ENCODE results near the gene PDE1A. TPM values are rescaled to one million over a fixed set of nuclear protein-coding genes. Genes with fewer than 3 reads are reported as not detected.

The PDE1A gene
- total and polyA plus RNA-seq, 7 donors = 0.92 to 4.2 (median 1.8) TPM

GRCh38 chr2:182321096-182321495 is 105.7 kb downstream of the PDE1A start:
- H3K4me1 ChIP-seq = no peaks in the 10 kb centered on the region
- H3K9me3 ChIP-seq = no peaks in the 10 kb centered on the region
- 18 to 26% (median 23%) methylated on average over 1 of the region's 1 CpG for WGBS, 3 donors
- H3K4me3 ChIP-seq = no peak overlapping the region
- ATAC-seq (no peak), DNase-seq (no peak)
- intact Hi-C loops (cut with DNase I) = no loop called here
- H3K36me3 ChIP-seq (ENCODE audit: insufficient read depth in 1 of 2, low read depth in 1 of 2) = no peaks in the 10 kb centered on the region
- TF ChIP-seq, protein P1, sequence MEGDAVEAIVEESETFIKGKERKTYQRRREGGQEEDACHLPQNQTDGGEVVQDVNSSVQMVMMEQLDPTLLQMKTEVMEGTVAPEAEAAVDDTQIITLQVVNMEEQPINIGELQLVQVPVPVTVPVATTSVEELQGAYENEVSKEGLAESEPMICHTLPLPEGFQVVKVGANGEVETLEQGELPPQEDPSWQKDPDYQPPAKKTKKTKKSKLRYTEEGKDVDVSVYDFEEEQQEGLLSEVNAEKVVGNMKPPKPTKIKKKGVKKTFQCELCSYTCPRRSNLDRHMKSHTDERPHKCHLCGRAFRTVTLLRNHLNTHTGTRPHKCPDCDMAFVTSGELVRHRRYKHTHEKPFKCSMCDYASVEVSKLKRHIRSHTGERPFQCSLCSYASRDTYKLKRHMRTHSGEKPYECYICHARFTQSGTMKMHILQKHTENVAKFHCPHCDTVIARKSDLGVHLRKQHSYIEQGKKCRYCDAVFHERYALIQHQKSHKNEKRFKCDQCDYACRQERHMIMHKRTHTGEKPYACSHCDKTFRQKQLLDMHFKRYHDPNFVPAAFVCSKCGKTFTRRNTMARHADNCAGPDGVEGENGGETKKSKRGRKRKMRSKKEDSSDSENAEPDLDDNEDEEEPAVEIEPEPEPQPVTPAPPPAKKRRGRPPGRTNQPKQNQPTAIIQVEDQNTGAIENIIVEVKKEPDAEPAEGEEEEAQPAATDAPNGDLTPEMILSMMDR (IDR thresholded peaks at IDR 0.05) = no peak
- no peak overlapping the region for H3K27ac ChIP-seq
- H3K27me3 ChIP-seq (ENCODE audit: insufficient read depth in 3 of 3, low read length in 2 of 3) = no peaks in the 10 kb centered on the region

GRCh38 chr2:182319556-182320505 is 107.0 kb downstream of the PDE1A start:
- intact Hi-C loops (cut with DNase I) = no loop called here
- TF ChIP-seq, protein P1 (IDR thresholded peaks at IDR 0.05) = no peak
- no peak overlapping the region for H3K4me3 ChIP-seq
- 58 to 73% (median 60%) methylated on average over 4 of the region's 4 CpGs for WGBS, 3 donors
- H3K27me3 ChIP-seq (ENCODE audit: insufficient read depth in 3 of 3, low read length in 2 of 3) = no peaks in the 10 kb centered on the region
- H3K9me3 ChIP-seq = no peaks in the 10 kb centered on the region
- ATAC-seq = no peak
- no peak for DNase-seq
- H3K4me1 ChIP-seq = no peaks in the 10 kb centered on the region
- no peaks in the 10 kb centered on the region for H3K36me3 ChIP-seq (ENCODE audit: insufficient read depth in 1 of 2, low read depth in 1 of 2)
- H3K27ac ChIP-seq = no peak overlapping the region

- TF ChIP-seq, protein P1 (IDR thresholded peaks at IDR 0.05) = no peak
- Histone ChIP-seq H3K27me3 (ENCODE audit: insufficient read depth in 3 of 3, low read length in 2 of 3) (no peaks in the 10 kb centered on the region), H3K27ac (no peak overlapping the region), H3K9me3 (no peaks in the 10 kb centered on the region), H3K4me3 (no peak overlapping the region), H3K36me3 (ENCODE audit: insufficient read depth in 1 of 2, low read depth in 1 of 2) (no peaks in the 10 kb centered on the region), H3K4me1 (no peaks in the 10 kb centered on the region)
- no peak for DNase-seq
- no peak for ATAC-seq
- 61 to 79% (median 67%) methylated on average over 3 of the region's 3 CpGs for WGBS, 3 donors
- intact Hi-C loops (cut with DNase I) = no loop called here
Observed at GRCh38 chr2:182318466-182319220, 108.2 kb downstream of the PDE1A start.

GRCh38 chr2:182316950-182317349 is 109.9 kb downstream of the PDE1A start:
- Histone ChIP-seq H3K9me3 (no peaks in the 10 kb centered on the region), H3K4me3 (no peak overlapping the region), H3K4me1 (no peaks in the 10 kb centered on the region), H3K27ac (no peak overlapping the region), H3K27me3 (ENCODE audit: insufficient read depth in 3 of 3, low read length in 2 of 3) (no peaks in the 10 kb centered on the region), H3K36me3 (ENCODE audit: insufficient read depth in 1 of 2, low read depth in 1 of 2) (no peaks in the 10 kb centered on the region)
- ATAC-seq (no peak), DNase-seq (no peak)
- WGBS, 3 donors = 52 to 60% (median 56%) methylated on average over 2 of the region's 2 CpGs
- TF ChIP-seq, protein P1 (IDR thresholded peaks at IDR 0.05) = no peak
- intact Hi-C loops (cut with DNase I) = no loop called here
